Neuronal stem cell (in vitro differentiated cells): Measurements from ENCODE around the gene SOS1.
A peak's percentile ranks its signal among the peaks of the same experiment; 100 is the strongest.

Source experiments
- DNase-seq: peaks from one replicate; pipeline ENCODE4 v3.0.0-alpha.2; 2013; ENCODE audit warnings: low spot score
- H2AFZ ChIP-seq: one replicate; pipeline ENCODE4 v1.6.1; 2013; ENCODE audit warnings: mild to moderate bottlenecking, low read length, inconsistent platforms
- H2AK5ac ChIP-seq: 2 replicates; pipeline ENCODE4 v1.6.1; 2013; ENCODE audit warnings: low read depth, mild to moderate bottlenecking, inconsistent platforms, low read length, moderate library complexity, mixed read lengths
- H2BK120ac ChIP-seq: 2 replicates; pipeline ENCODE4 v1.6.1; 2013; ENCODE audit warnings: low read depth, mild to moderate bottlenecking, inconsistent platforms, low read length, moderate library complexity, mixed read lengths
- H2BK12ac ChIP-seq: one replicate; pipeline ENCODE4 v1.6.1; 2013; ENCODE audit warnings: low read length, inconsistent platforms
- H2BK15ac ChIP-seq: 2 replicates; pipeline ENCODE4 v1.6.1; 2013; ENCODE audit warnings: mild to moderate bottlenecking, low read length, inconsistent platforms, mixed read lengths
- H2BK5ac ChIP-seq: one replicate; pipeline ENCODE4 v1.6.1; 2013; ENCODE audit warnings: inconsistent platforms, mild to moderate bottlenecking, low read length, moderate library complexity
- H3K14ac ChIP-seq: one replicate; pipeline ENCODE4 v1.6.1; 2013; ENCODE audit warnings: low read length, inconsistent platforms
- H3K18ac ChIP-seq: 2 replicates; pipeline ENCODE4 v1.6.1; 2013; ENCODE audit warnings: low read length, inconsistent platforms
- H3K23ac ChIP-seq: 2 replicates; pipeline ENCODE4 v1.6.1; 2013; ENCODE audit warnings: low read depth, mild to moderate bottlenecking, mixed read lengths, low read length, inconsistent platforms; ENCODE audit not compliant: poor library complexity
- H3K27ac ChIP-seq: replicated peaks from 3 replicates; pipeline ENCODE4 v1.5.1; 2013; ENCODE audit warnings: low read length, inconsistent platforms
- H3K27me3 ChIP-seq, 3 experiments: 2 replicates each; pipeline ENCODE4 v1.6.1; 2013; ENCODE audit warnings: low read length in 3 of 3, mild to moderate bottlenecking in 2 of 3, inconsistent platforms in 1 of 3, low read depth in 1 of 3, mixed read lengths in 1 of 3, moderate library complexity in 1 of 3; ENCODE audit not compliant: control insufficient read depth in 3 of 3, insufficient read depth in 3 of 3
- H3K36me3 ChIP-seq, 2 donors: replicated peaks in 1 of 2; 2 replicates each; pipeline ENCODE4 v1.6.1; 2013; ENCODE audit warnings: low read length in 2 of 2; ENCODE audit not compliant: control insufficient read depth in 2 of 2, insufficient read depth in 2 of 2
- H3K4ac ChIP-seq: 2 replicates; pipeline ENCODE4 v1.6.1; 2013; ENCODE audit warnings: inconsistent platforms, mild to moderate bottlenecking, low read length, moderate library complexity
- H3K4me1 ChIP-seq, 2 donors: 1 replicate in 1 of 2; 2 replicates in 1 of 2; pipeline ENCODE4 v1.6.1; 2013; ENCODE audit warnings: low read length in 2 of 2, low read depth in 1 of 2; ENCODE audit not compliant: control insufficient read depth in 2 of 2, insufficient read depth in 1 of 2
- H3K4me2 ChIP-seq: one replicate; pipeline ENCODE4 v1.6.1; 2013; ENCODE audit warnings: mild to moderate bottlenecking, low read length, inconsistent platforms; ENCODE audit not compliant: insufficient read depth, poor library complexity, severe bottlenecking
- H3K4me3 ChIP-seq, 2 donors: 2 replicates each; pipeline ENCODE4 v1.5.1; 2013; ENCODE audit warnings: low read length in 2 of 2, mild to moderate bottlenecking in 2 of 2, inconsistent platforms in 1 of 2, moderate library complexity in 1 of 2
- H3K79me1 ChIP-seq: one replicate; pipeline ENCODE4 v1.6.1; 2013; ENCODE audit warnings: low read depth, mild to moderate bottlenecking, inconsistent platforms, low read length, moderate library complexity
- H3K9ac ChIP-seq: one replicate; pipeline ENCODE4 v1.6.1; 2013; ENCODE audit warnings: mild to moderate bottlenecking, low read depth, low read length, inconsistent platforms; ENCODE audit not compliant: poor library complexity
- H3K9me3 ChIP-seq, 2 donors: replicated peaks in 1 of 2; 2 replicates each; pipeline versions ENCODE3 to v1.6.1; 2013; ENCODE audit warnings: low read length in 2 of 2, mild to moderate bottlenecking in 2 of 2, inconsistent platforms in 1 of 2, low read depth in 1 of 2, mixed read lengths in 1 of 2, moderate library complexity in 1 of 2; ENCODE audit not compliant: control insufficient read depth in 2 of 2, insufficient read depth in 1 of 2
- H4K8ac ChIP-seq: one replicate; pipeline ENCODE4 v1.6.1; 2013; ENCODE audit warnings: low read depth, mild to moderate bottlenecking, inconsistent platforms, low read length, moderate library complexity
- H4K91ac ChIP-seq: one replicate; pipeline ENCODE4 v1.6.1; 2013; ENCODE audit warnings: low read length, low read depth, mild to moderate bottlenecking, inconsistent platforms; ENCODE audit not compliant: poor library complexity
- WGBS, 2 donors: extraction: QIAGEN DNeasy Blood & Tissue Kit; methylation state at CpG; one replicate each; pipeline ENCODE4 v1.1.7; 2013; ENCODE audit warnings: missing lambda C conversion rate in 2 of 2, mixed read lengths in 1 of 2; ENCODE audit not compliant: insufficient read length in 2 of 2, insufficient replicate concordance in 1 of 2; ENCODE audit errors: extremely low coverage in 2 of 2; 5-methylcytosine and 5-hydroxymethylcytosine counted together

SOS1 gene

GRCh38 chr2:38951766-38952165 is 169.1 kb downstream of the SOS1 start:
- Histone ChIP-seq H2BK5ac (no peak overlapping the region), H2BK12ac (no peak overlapping the region), H3K36me3 (no peaks in the 10 kb centered on the region), H3K9me3 (no peaks in the 10 kb centered on the region), H3K14ac (no peak overlapping the region), H3K4ac (no peak overlapping the region), H3K18ac (no peak overlapping the region), H4K8ac (no peak overlapping the region), H2AK5ac (no peak overlapping the region), H3K4me2 (no peak overlapping the region), H2AFZ (no peak overlapping the region), H3K4me1 (peaks cover 0 to 2% of the 10 kb centered on the region in 2 donors), H4K91ac (no peak overlapping the region), H3K23ac (no peak overlapping the region), H3K9ac (no peak overlapping the region), H2BK15ac (no peak overlapping the region), H3K79me1 (no peaks in the 10 kb centered on the region), H2BK120ac (no peak overlapping the region), H3K4me3 (no peak overlapping the region), H3K27me3 (no peaks in the 10 kb centered on the region), H3K27ac (no peak overlapping the region)
- no peak for DNase-seq

GRCh38 chr2:38948995-38949394 is 171.9 kb downstream of the SOS1 start:
- DNase-seq, result no peak
- Histone ChIP-seq H3K79me1 (no peaks in the 10 kb centered on the region), H3K4me3 (no peak overlapping the region), H3K27ac (no peak overlapping the region), H3K9ac (no peak overlapping the region), H3K9me3 (no peaks in the 10 kb centered on the region), H2BK5ac (no peak overlapping the region), H3K23ac (no peak overlapping the region), H3K4ac (no peak overlapping the region), H3K4me1 (peaks cover 2 to 11% of the 10 kb centered on the region in 2 donors), H2AK5ac (no peak overlapping the region), H3K14ac (no peak overlapping the region), H3K18ac (no peak overlapping the region), H3K4me2 (no peak overlapping the region), H2BK120ac (no peak overlapping the region), H4K91ac (no peak overlapping the region), H2BK12ac (no peak overlapping the region), H2BK15ac (no peak overlapping the region), H2AFZ (peak overlapping the region; percentile 4), H3K27me3 (no peaks in the 10 kb centered on the region), H4K8ac (no peak overlapping the region), H3K36me3 (no peaks in the 10 kb centered on the region)
- no CpG with 5 or more reads among the region's 4 CpGs for WGBS, 2 donors

GRCh38 chr2:38948387-38948882 is 172.4 kb downstream of the SOS1 start:
- no peak overlapping the region for H4K8ac ChIP-seq
- no peak overlapping the region for H3K27ac ChIP-seq
- WGBS, 2 donors, result no CpG with 5 or more reads among the region's 3 CpGs
- DNase-seq, result no peak
- no peak overlapping the region for H2BK12ac ChIP-seq
- H3K4me1 ChIP-seq, result peaks cover 2 to 14% of the 10 kb centered on the region in 2 donors
- H2AFZ ChIP-seq, result no peak overlapping the region
- no peak overlapping the region for H3K14ac ChIP-seq
- no peaks in the 10 kb centered on the region for H3K79me1 ChIP-seq
- no peak overlapping the region for H4K91ac ChIP-seq
- no peak overlapping the region for H2BK15ac ChIP-seq
- H3K4me2 ChIP-seq, result no peak overlapping the region
- H3K18ac ChIP-seq, result no peak overlapping the region
- H3K27me3 ChIP-seq, result no peaks in the 10 kb centered on the region
- no peak overlapping the region for H2AK5ac ChIP-seq
- H2BK120ac ChIP-seq, result no peak overlapping the region
- H3K36me3 ChIP-seq, result no peaks in the 10 kb centered on the region
- no peak overlapping the region for H3K9ac ChIP-seq
- no peak overlapping the region for H3K23ac ChIP-seq
- no peaks in the 10 kb centered on the region for H3K9me3 ChIP-seq
- H3K4me3 ChIP-seq, result no peak overlapping the region
- H3K4ac ChIP-seq, result no peak overlapping the region
- H2BK5ac ChIP-seq, result no peak overlapping the region

- Histone ChIP-seq H4K91ac (no peak overlapping the region), H2BK120ac (no peak overlapping the region), H3K9me3 (no peaks in the 10 kb centered on the region), H2BK5ac (no peak overlapping the region), H3K36me3 (no peaks in the 10 kb centered on the region), H3K4me2 (no peak overlapping the region), H3K4me3 (no peak overlapping the region), H3K9ac (no peak overlapping the region), H2AK5ac (no peak overlapping the region), H4K8ac (no peak overlapping the region), H3K18ac (no peak overlapping the region), H3K4ac (no peak overlapping the region), H3K4me1 (peaks cover 2 to 14% of the 10 kb centered on the region in 2 donors), H3K27me3 (no peaks in the 10 kb centered on the region), H3K23ac (no peak overlapping the region), H3K79me1 (no peaks in the 10 kb centered on the region), H2BK15ac (no peak overlapping the region), H2BK12ac (no peak overlapping the region), H3K27ac (no peak overlapping the region), H2AFZ (peak overlapping the region; percentile 52), H3K14ac (no peak overlapping the region)
- DNase-seq, result peak; percentile 59
- no CpG with 5 or more reads among the region's 11 CpGs for WGBS, 2 donors
These were observed 173.3 kb downstream of the SOS1 start for GRCh38 chr2:38947241-38948239.
